HCT116 (cell line): Measurements from ENCODE around the gene KNOP1. TPM values are rescaled to one million over a fixed set of nuclear protein-coding genes. Genes with fewer than 3 reads are reported as not detected.

Experiments used
- ATAC-seq: fragments of 200-7000 bp; cut with Tn5 transposase; 2 replicates; pipeline ENCODE4 v1.9.1; 2020; ENCODE audit warnings: mild to moderate bottlenecking, moderate library complexity
- BruUV-seq: library from RNA; stranded (reverse); fragments of 400-500 nt; replicated peaks from 2 replicates; lab custom pipeline; 2021; lab: Mats Ljungman, UMichigan
- CTCF ChIA-PET: fragments of 300-600 bp; sonication (Branson Sonifier 250); formaldehyde crosslinking; loops from one replicate; lab custom pipeline; 2021; ENCODE audit warnings: antibody characterized with exemption; lab: Charles Lee
- POLR2A ChIA-PET: fragments of 300-600, 350-600 bp; sonication (Branson Sonifier 250); formaldehyde crosslinking; loops from one replicate; lab custom pipeline; 2021; ENCODE audit warnings: antibody characterized with exemption; lab: Charles Lee
- RAD21 ChIA-PET, 2 experiments: fragments of 300-600 bp; sonication (Branson Sonifier 250); formaldehyde crosslinking; loops; one replicate each; lab custom pipeline; 2023; ENCODE audit warnings: low total read pairs in 2 of 2; ENCODE audit not compliant: uncharacterized antibody in 2 of 2, unreplicated experiment in 2 of 2, low non-redundant PET in 1 of 2; lab: Charles Lee
- DNase-seq: peaks from one replicate; pipeline ENCODE4 v3.0.0-alpha.2; 2010; ENCODE audit warnings: low read depth, low spot score
- H2AFZ ChIP-seq: fragments of 200-600 bp; shearing (Covaris generic), sonication (generic); 2 replicates; pipeline ENCODE4 v1.6.1; 2017; ENCODE audit warnings: low read depth, mixed run types, mixed read lengths, antibody characterized with exemption, low read length; ENCODE audit not compliant: poor library complexity, severe bottlenecking
- H3K27ac ChIP-seq: 2 replicates; pipeline ENCODE4 v1.5.1; 2012; ENCODE audit warnings: low read depth, low read length
- H3K27me3 ChIP-seq: fragments of 200-600 bp; sonication (generic); 2 replicates; pipeline ENCODE4 v1.6.1; 2016; ENCODE audit warnings: mixed run types, low read length, mixed read lengths; ENCODE audit not compliant: insufficient read depth
- H3K36me3 ChIP-seq, 2 experiments: fragments of 200-500 bp in 1 of 2; fragments of 200-600 bp in 1 of 2; sonication (Bioruptor generic) in 1 of 2; sonication (generic) in 1 of 2; 2 replicates each; pipeline versions ENCODE4 v1.5.1 to v1.6.1; 2014 to 2016; ENCODE audit warnings: low read length in 2 of 2, inconsistent platforms in 1 of 2, mixed read lengths in 1 of 2, mixed run types in 1 of 2; ENCODE audit not compliant: insufficient read depth in 2 of 2, control insufficient read depth in 1 of 2
- H3K4me1 ChIP-seq, 2 experiments: fragments of 200-600 bp in 1 of 2; sonication (generic) in 1 of 2; 2 replicates each; pipeline versions ENCODE4 v1.5.1 to v1.6.1; 2012 to 2017; ENCODE audit warnings: low read length in 2 of 2, inconsistent platforms in 1 of 2, mild to moderate bottlenecking in 1 of 2, mixed read lengths in 1 of 2, mixed run types in 1 of 2, moderate library complexity in 1 of 2; ENCODE audit not compliant: insufficient read depth in 2 of 2, control insufficient read depth in 1 of 2
- H3K4me2 ChIP-seq: fragments of 200-600 bp; sonication (generic); 2 replicates; pipeline ENCODE4 v1.6.1; 2017; ENCODE audit warnings: mixed run types, low read length, mixed read lengths
- H3K4me3 ChIP-seq, 2 experiments: fragments of 200-600 bp in 1 of 2; sonication (generic) in 1 of 2; replicated peaks in 1 of 2; 2 replicates each; pipeline ENCODE4 v1.5.1; 2011 to 2016; ENCODE audit warnings: low read length in 2 of 2, control low read depth in 1 of 2, low read depth in 1 of 2, mild to moderate bottlenecking in 1 of 2, mixed read lengths in 1 of 2, mixed run types in 1 of 2
- H3K79me2 ChIP-seq: fragments of 200-600 bp; sonication (generic); 2 replicates; pipeline ENCODE4 v1.6.1; 2017; ENCODE audit warnings: mild to moderate bottlenecking, mixed run types, low read length, moderate library complexity, mixed read lengths; ENCODE audit not compliant: insufficient read depth
- H3K9ac ChIP-seq: fragments of 200-600 bp; sonication (generic); 2 replicates; pipeline ENCODE4 v1.6.1; 2016; ENCODE audit warnings: low read length, mixed read lengths
- H3K9me2 ChIP-seq: fragments of 200-600 bp; sonication (generic), shearing (Covaris generic); 2 replicates; pipeline ENCODE4 v1.6.1; 2017; ENCODE audit warnings: mixed run types, mild to moderate bottlenecking, moderate library complexity; ENCODE audit not compliant: insufficient read depth
- H3K9me3 ChIP-seq, 2 experiments: fragments of 200-500 bp in 1 of 2; fragments of 200-600 bp in 1 of 2; sonication (Bioruptor generic) in 1 of 2; sonication (generic) in 1 of 2; 2 replicates each; pipeline ENCODE4 v1.6.1; 2014 to 2017; ENCODE audit warnings: low read length in 2 of 2, mixed read lengths in 2 of 2, inconsistent platforms in 1 of 2, low read depth in 1 of 2, mild to moderate bottlenecking in 1 of 2, mixed run types in 1 of 2, moderate library complexity in 1 of 2; ENCODE audit not compliant: control insufficient read depth in 1 of 2, insufficient read depth in 1 of 2
- H4K20me1 ChIP-seq: fragments of 200-600 bp; sonication (generic), shearing (Covaris generic); 2 replicates; pipeline ENCODE4 v1.6.1; 2017; ENCODE audit warnings: mixed run types, mild to moderate bottlenecking, moderate library complexity; ENCODE audit not compliant: insufficient read depth
- CTCF ChIP-seq, 3 experiments: fragments of 200-600 bp in 1 of 3; sonication (generic) in 1 of 3; IDR thresholded peaks in 2 of 3; conservative IDR thresholded peaks in 1 of 3; 2 replicates each; pipeline ENCODE4 v1.5.1; 2012 to 2017; ENCODE audit warnings: low read depth in 2 of 3, low read length in 2 of 3, antibody characterized with exemption in 1 of 3, borderline replicate concordance in 1 of 3, control low read depth in 1 of 3, mild to moderate bottlenecking in 1 of 3, mixed read lengths in 1 of 3, mixed run types in 1 of 3, moderate library complexity in 1 of 3; ENCODE audit not compliant: insufficient read depth in 1 of 3
- ELF1 ChIP-seq: IDR thresholded peaks from 2 replicates; pipeline ENCODE4 v1.6.1; 2012; ENCODE audit warnings: low read depth, borderline replicate concordance
- POLR2A ChIP-seq: IDR thresholded peaks from 2 replicates; pipeline ENCODE4 v1.7.0; 2011; ENCODE audit warnings: borderline replicate concordance; ENCODE audit not compliant: insufficient read depth, insufficient read length; ENCODE audit errors: extremely low read depth
- intact Hi-C: fragments of 100-400 bp; cut with micrococcal nuclease; formaldehyde crosslinking; loops from 2 replicates; pipeline ENCODE4 v1.10.0; 2022
- total RNA-seq: library from RNA; stranded (reverse); gene quantifications from one replicate; pipeline ENCODE4 v1.2.1, GENCODE V29; 2021; ENCODE audit not compliant: unreplicated experiment

KNOP1 gene
- total RNA-seq, 1 experiment from 2014 or later = 34.6 TPM

- no peaks in the 10 kb centered on the region for H3K27me3 ChIP-seq
- ATAC-seq = no peak
- ChIA-PET RAD21 (no interaction called here), CTCF (no interaction called here), POLR2A (no interaction called here)
- no peak overlapping the region for H2AFZ ChIP-seq
- no peaks in the 10 kb centered on the region for H3K4me1 ChIP-seq
- DNase-seq = no peak
- H3K79me2 ChIP-seq = no peaks in the 10 kb centered on the region
- no TSS peak for BruUV-seq
- no peaks in the 10 kb centered on the region for H4K20me1 ChIP-seq
- no peaks in the 10 kb centered on the region for H3K36me3 ChIP-seq
- H3K9me2 ChIP-seq = no peaks in the 10 kb centered on the region
- H3K9ac ChIP-seq = no peak overlapping the region
- no peaks in the 10 kb centered on the region for H3K9me3 ChIP-seq
- no peak overlapping the region for H3K4me2 ChIP-seq
- H3K27ac ChIP-seq = no peak overlapping the region
- TF ChIP-seq CTCF (IDR thresholded peaks at IDR 0.05 in 2 of 3, conservative IDR thresholded peaks at IDR 0.05 in 1 of 3; ENCODE audit: borderline replicate concordance in 1 of 3, insufficient read depth in 1 of 3, low read depth in 2 of 3, low read length in 2 of 3) (no peak), POLR2A (no peak), ELF1 (no peak)
- no peak overlapping the region for H3K4me3 ChIP-seq
- intact Hi-C loops = no loop called here
These were observed 26.6 kb upstream of the KNOP1 start for GRCh38 chr16:19744670-19745069.

DNA sequence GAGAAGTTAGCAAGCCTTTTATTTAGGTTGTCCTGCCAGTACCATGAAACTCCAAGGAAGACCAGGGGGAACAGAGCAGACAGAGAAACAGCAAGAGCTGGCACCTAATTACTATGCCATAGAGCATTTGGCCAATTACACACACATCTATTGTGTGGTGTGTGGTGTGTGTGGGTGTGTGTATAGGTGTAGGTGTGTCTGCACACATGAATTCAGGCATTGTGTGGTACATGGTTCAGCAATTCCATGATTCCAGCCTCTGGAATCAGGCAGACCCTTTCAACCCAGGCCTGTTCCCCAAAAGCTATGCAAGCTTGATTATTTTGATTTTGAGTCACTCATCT lies 25.8 kb upstream of the KNOP1 start:
- BruUV-seq = no TSS peak
- ChIA-PET CTCF (no interaction called here), RAD21 (no interaction called here), POLR2A (no interaction called here)
- H3K4me3 ChIP-seq = no peak overlapping the region
- TF ChIP-seq ELF1 = no peak
- no peaks in the 10 kb centered on the region for H3K36me3 ChIP-seq
- DNase-seq = no peak
- no peaks in the 10 kb centered on the region for H3K9me3 ChIP-seq
- intact Hi-C loops = no loop called here
- H3K9ac ChIP-seq = no peak overlapping the region
- H3K4me1 ChIP-seq = no peaks in the 10 kb centered on the region
- no peaks in the 10 kb centered on the region for H3K9me2 ChIP-seq
- no peaks in the 10 kb centered on the region for H3K27me3 ChIP-seq
- H3K4me2 ChIP-seq = no peak overlapping the region
- H3K27ac ChIP-seq = no peak overlapping the region
- no peaks in the 10 kb centered on the region for H3K79me2 ChIP-seq
- ATAC-seq = no peak
- no peak overlapping the region for H2AFZ ChIP-seq
- H4K20me1 ChIP-seq = no peaks in the 10 kb centered on the region
